ENCODE data around the gene GPR157. TPM values are rescaled to one million over a fixed set of nuclear protein-coding genes. Genes with fewer than 3 reads are reported as not detected.

Gene GPR157
- total RNA-seq, 6 donors from 2014 or later: 12.0 to 26.5 (median 16.7) TPM

DNA sequence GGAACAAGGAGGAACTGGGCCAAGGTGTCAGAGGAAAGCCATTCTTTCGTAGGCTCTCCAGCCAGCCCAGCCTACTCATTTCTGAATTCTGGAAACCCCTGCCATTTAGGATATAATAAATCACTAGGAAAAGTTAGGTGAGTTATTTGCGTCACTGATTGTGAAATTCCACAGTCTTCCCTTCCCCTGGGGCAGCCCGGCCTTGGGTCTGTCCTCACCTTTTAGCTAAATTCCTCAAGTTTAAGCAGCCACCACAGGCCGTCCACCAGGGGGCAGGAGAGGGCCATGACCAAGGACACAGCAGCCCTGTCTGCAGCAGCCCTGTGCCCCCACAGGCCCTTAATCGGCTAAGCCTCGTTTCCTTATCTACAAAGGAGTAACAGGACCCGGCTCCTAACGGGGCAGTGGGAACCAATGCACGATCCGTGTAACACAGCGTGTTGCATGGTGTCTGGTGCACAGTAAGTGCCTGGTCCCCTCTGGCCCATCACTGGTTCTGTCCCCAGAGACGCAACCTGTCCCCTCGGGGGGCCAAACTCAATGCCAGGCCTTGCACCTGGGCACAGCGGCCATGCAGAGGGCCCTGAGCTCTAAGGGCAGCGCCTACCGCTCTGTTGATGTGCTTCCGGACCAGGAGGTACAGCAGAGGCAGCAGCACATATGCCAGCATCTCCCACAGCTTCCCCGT, 18.1 kb downstream of the GPR157 start:
- TF ChIP-seq POLR2A (IDR thresholded peaks at IDR 0.05): no peak
- TF ChIP-seq POLR2AphosphoS5 (IDR thresholded peaks at IDR 0.05): peak in 1 of 2 donors; percentile 37
- TF ChIP-seq, protein P1, sequence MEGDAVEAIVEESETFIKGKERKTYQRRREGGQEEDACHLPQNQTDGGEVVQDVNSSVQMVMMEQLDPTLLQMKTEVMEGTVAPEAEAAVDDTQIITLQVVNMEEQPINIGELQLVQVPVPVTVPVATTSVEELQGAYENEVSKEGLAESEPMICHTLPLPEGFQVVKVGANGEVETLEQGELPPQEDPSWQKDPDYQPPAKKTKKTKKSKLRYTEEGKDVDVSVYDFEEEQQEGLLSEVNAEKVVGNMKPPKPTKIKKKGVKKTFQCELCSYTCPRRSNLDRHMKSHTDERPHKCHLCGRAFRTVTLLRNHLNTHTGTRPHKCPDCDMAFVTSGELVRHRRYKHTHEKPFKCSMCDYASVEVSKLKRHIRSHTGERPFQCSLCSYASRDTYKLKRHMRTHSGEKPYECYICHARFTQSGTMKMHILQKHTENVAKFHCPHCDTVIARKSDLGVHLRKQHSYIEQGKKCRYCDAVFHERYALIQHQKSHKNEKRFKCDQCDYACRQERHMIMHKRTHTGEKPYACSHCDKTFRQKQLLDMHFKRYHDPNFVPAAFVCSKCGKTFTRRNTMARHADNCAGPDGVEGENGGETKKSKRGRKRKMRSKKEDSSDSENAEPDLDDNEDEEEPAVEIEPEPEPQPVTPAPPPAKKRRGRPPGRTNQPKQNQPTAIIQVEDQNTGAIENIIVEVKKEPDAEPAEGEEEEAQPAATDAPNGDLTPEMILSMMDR (IDR thresholded peaks at IDR 0.05): peak; percentile 78 to 95 (median 90)

DNA sequence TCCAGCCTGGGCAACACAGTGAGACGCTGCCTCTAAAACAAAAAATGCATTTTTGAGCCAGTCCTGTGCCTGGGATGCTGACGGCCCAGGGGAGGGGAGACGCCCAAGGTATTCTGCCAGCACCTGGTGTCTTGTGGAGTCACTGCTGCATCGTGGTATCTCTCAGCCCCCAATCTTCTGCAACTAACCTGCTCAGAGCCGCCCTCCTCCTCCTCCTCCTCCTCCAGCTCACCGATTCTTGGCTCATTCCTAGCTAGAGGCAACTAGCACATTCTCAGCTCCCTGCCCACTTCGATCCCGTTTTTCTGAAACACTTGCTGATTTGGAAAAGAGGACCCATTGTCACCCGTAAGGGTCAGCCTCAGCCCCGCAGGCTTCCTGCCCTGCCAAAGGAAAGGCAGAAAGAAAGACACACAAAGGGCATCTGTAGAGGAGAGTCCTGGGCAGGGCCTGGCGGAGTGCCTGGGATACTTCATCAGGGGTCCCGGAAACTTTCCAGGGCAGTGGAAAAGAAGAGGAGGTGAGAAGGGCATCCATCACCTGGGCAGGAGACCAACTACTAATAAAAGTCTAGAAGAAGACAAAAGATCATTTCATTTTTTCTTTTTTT, 20.7 kb downstream of the GPR157 start:
- Histone ChIP-seq H3K27me3 (no peaks in the 10 kb centered on the region), H3K4me3 (no peak overlapping the region), H3K27ac (no peak overlapping the region), H3K36me3 (peaks cover 0 to 31% (median 26%) of the 10 kb centered on the region in 4 donors), H3K9me3 (no peaks in the 10 kb centered on the region), H3K4me1 (peaks cover 0 to 13% (median 3%) of the 10 kb centered on the region in 4 donors)
- no peak for DNase-seq
- TF ChIP-seq POLR2AphosphoS5 (IDR thresholded peaks at IDR 0.05) (no peak), EP300 (IDR thresholded peaks at IDR 0.05) (no peak), POLR2A (IDR thresholded peaks at IDR 0.05) (no peak)
- TF ChIP-seq, protein P1 (IDR thresholded peaks at IDR 0.05): no peak
- no peak for ATAC-seq (ENCODE audit: low FRiP score in 2 of 2)
- 91% methylated on average over 11 to 12 of the region's 12 CpGs for WGBS, 2 donors

More for the DNA sequence above, 18.1 kb downstream of the GPR157 start:
- 14 to 31% methylated on average over 6 to 12 of the region's 18 CpGs for WGBS, 2 donors
- H3K27me3 ChIP-seq: no peaks in the 10 kb centered on the region
- no peak overlapping the region for H3K4me3 ChIP-seq
- no peaks in the 10 kb centered on the region for H3K9me3 ChIP-seq
- peak; percentile 93 to 94 for ATAC-seq (ENCODE audit: low FRiP score in 2 of 2)
- no peak overlapping the region for H3K27ac ChIP-seq
- peaks cover 0 to 13% (median 4%) of the 10 kb centered on the region in 4 donors for H3K4me1 ChIP-seq
- DNase-seq: peak; percentile 58 to 94
- peaks cover 0 to 12% (median 11%) of the 10 kb centered on the region in 4 donors for H3K36me3 ChIP-seq

DNA sequence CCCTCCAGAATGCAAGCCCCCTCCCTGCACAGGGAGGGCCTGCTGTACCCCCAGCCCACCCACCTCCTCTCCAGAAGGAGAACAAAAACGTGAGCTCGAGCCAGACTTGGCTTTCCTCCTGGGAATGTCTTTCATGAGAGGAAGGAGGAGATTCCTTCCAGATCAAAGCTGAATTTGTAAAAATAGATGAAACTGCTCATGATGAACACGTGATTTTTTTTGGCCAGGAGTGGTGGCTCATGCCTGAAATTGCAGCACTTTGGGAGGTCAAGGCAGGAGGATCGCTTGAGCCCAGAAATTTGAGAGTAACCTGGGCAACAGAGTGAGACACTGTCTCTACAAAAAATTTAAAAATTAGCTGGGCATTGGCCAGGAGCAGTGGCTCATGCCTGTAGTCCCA, 21.8 kb downstream of the GPR157 start:
- Histone ChIP-seq H3K27ac (no peak overlapping the region), H3K9me3 (no peaks in the 10 kb centered on the region), H3K36me3 (peaks cover 3 to 41% (median 29%) of the 10 kb centered on the region in 4 donors), H3K4me1 (peaks cover 0 to 13% (median 3%) of the 10 kb centered on the region in 4 donors), H3K27me3 (no peaks in the 10 kb centered on the region), H3K4me3 (no peak overlapping the region)
- ATAC-seq (ENCODE audit: low FRiP score in 2 of 2) (no peak), DNase-seq (no peak)
- TF ChIP-seq POLR2AphosphoS5 (IDR thresholded peaks at IDR 0.05) (no peak), POLR2A (IDR thresholded peaks at IDR 0.05) (no peak), EP300 (IDR thresholded peaks at IDR 0.05) (no peak)
- TF ChIP-seq, protein P1 (IDR thresholded peaks at IDR 0.05): no peak
- WGBS, 2 donors: 43 to 57% methylated on average over 4 of the region's 4 CpGs

DNA sequence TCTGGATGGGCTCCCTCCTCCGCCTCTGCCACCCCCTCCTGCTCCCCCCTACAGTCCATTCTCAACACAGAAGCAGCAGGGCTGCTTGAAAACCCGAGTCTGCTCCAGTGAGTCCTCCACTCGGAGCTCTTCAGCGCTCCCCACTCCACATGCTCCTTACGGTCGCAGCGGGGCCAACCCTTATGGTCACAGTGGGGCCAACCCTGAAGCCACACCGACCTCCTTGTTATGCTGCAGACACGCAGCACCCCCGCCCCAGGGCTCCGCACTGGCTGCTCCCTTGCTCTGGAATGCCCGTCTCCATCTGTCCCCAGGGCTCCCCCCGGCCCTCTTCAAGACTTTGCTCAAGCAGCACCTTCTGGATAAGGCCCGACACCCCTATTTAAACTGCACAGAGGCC, 22.6 kb downstream of the GPR157 start:
- Histone ChIP-seq H3K4me3 (no peak overlapping the region), H3K9me3 (no peaks in the 10 kb centered on the region), H3K27me3 (no peaks in the 10 kb centered on the region), H3K4me1 (peaks cover 0 to 13% (median 3%) of the 10 kb centered on the region in 4 donors), H3K27ac (no peak overlapping the region), H3K36me3 (peaks cover 3 to 47% (median 29%) of the 10 kb centered on the region in 4 donors)
- ATAC-seq (ENCODE audit: low FRiP score in 2 of 2) (no peak), DNase-seq (peak in 1 of 2 donors; percentile 58)
- TF ChIP-seq POLR2AphosphoS5 (IDR thresholded peaks at IDR 0.05) (no peak), POLR2A (IDR thresholded peaks at IDR 0.05) (no peak), EP300 (IDR thresholded peaks at IDR 0.05) (no peak)
- TF ChIP-seq, protein P1 (IDR thresholded peaks at IDR 0.05): no peak
- WGBS, 2 donors: 89 to 90% methylated on average over 14 of the region's 14 CpGs

Measured in upper lobe of left lung (tissue), 6 donors.